Activated CD8-positive, alpha-beta memory T cell treated with anti-CD3 and anti-CD28 coated beads, Interleukin-2, amount 10 ng/mL, durations not matched to agents 7 days and 5 days (primary cell): Measurements from ENCODE around the gene GNAT2. TPM values are rescaled to one million over a fixed set of nuclear protein-coding genes. Genes with fewer than 3 reads are reported as not detected.

Source experiments
- ATAC-seq: fragments of 150-1000 bp; cut with Tn5 transposase; one replicate; pipeline ENCODE4 v1.10.0; 2021; ENCODE audit warnings: moderate library complexity
- CTCF ChIA-PET: fragments of 350-600 bp; sonication (Branson Sonifier 250); formaldehyde crosslinking; loops from one replicate; lab custom pipeline; 2021; ENCODE audit warnings: antibody characterized with exemption; lab: Charles Lee
- DNase-seq: peaks from one replicate; pipeline ENCODE4 v3.0.0-alpha.2; 2020
- H3K27ac Mint-ChIP-seq: one replicate; pipeline ENCODE4 v1.8.0; 2021; ENCODE audit warnings: mild to moderate bottlenecking, mixed read lengths
- H3K27me3 Mint-ChIP-seq: one replicate; pipeline ENCODE4 v1.8.0; 2021; ENCODE audit warnings: mixed read lengths
- H3K36me3 Mint-ChIP-seq: one replicate; pipeline ENCODE4 v1.8.0; 2021; ENCODE audit warnings: mild to moderate bottlenecking, mixed read lengths
- H3K4me1 Mint-ChIP-seq: one replicate; pipeline ENCODE4 v1.8.0; 2021; ENCODE audit warnings: mixed read lengths
- H3K4me3 Mint-ChIP-seq: one replicate; pipeline ENCODE4 v1.8.0; 2021; ENCODE audit warnings: mild to moderate bottlenecking, moderate library complexity, mixed read lengths
- H3K9me3 Mint-ChIP-seq: one replicate; pipeline ENCODE4 v1.8.0; 2022; ENCODE audit warnings: low read depth, mixed read lengths
- total RNA-seq, 2 experiments: library from RNA; stranded (reverse); gene quantifications; one replicate each; pipeline ENCODE4 v1.2.3, GENCODE V29; 2021

Gene GNAT2
- total RNA-seq, 2 experiments from 2014 or later, result not detected

DNA sequence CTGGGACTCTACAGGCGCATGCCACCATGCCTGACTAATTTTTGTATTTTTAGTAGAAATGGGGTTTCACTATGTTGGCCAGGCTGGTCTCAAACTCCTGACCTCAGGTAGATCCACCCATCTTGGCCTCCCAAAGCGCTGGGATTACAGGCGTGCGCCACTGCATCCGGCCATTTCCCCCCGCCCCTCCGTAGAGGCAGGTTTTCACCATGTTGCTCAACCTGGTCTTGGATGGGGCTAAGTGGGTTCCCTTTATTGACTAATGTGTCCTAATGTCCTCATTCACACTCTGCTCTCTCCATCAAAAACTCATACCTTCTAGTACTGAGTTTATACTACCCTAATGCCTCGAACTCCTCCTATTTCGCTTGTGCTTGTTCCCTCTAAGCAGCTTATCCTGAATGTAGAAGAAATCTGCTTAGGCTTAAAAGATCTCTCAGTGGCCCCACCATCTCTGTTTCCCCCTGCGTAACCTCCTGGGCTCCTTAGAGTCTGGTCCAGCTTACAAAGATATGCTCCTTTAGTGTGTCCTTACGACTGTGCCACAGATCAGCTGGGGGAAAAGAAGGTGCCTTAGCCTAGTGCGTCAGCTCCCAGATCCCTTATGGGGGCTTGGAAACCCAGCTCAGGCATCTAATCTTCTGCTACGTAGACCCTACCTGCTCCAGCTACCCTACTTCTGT is 8.0 kb downstream of the GNAT2 start:
- Mint-ChIP-seq H3K4me1 (peaks cover 9% of the 10 kb centered on the region), H3K4me3 (no peak overlapping the region), H3K27ac (no peak overlapping the region), H3K36me3 (no peaks in the 10 kb centered on the region), H3K27me3 (no peaks in the 10 kb centered on the region), H3K9me3 (no peaks in the 10 kb centered on the region)
- ATAC-seq (no peak), DNase-seq (no peak)
- CTCF ChIA-PET, result interaction anchor here (0.7 to 5.2 kb wide), 5 partner anchors 9 to 65 kb away, joined by 3 to 27 read pairs (median 9); no protein-coding TSS in a partner anchor

DNA sequence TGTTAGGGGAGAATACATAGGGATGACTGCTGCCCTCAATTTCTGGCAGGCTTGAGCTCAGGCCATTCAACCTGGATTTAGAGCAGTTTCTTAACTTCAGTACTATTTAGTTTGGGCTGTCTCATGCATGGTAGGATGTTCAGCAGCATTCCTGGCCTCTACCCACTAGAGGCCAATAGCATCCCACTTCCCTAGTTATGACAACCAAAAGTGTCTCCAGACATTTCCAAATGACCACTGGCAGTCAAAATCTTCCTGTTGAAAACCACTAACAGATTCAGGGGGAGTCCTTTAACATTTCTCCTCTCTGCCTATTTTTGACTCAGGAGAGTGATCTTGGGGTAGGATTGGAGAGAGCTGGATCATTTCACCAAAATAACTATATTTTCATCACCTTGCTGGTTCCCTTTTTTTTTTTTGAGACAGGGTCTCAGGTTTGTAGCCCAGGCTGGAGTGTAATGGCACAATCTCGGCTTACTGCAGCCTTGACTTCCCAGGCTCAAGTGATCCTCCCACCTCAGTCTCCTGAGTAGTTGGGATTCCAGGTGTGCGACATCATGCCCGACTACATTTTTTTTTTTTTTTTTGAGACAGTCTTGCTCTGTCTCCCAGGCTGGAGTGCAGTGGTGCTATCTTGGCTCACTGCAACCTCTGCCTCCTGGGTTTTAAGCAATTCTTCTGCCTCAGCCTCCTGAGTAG is 8.7 kb downstream of the GNAT2 start:
- peaks cover 2% of the 10 kb centered on the region for H3K4me1 Mint-ChIP-seq
- no peaks in the 10 kb centered on the region for H3K27me3 Mint-ChIP-seq
- no peak for DNase-seq
- no peak overlapping the region for H3K27ac Mint-ChIP-seq
- no peak overlapping the region for H3K4me3 Mint-ChIP-seq
- H3K9me3 Mint-ChIP-seq, result no peaks in the 10 kb centered on the region
- ATAC-seq, result no peak
- H3K36me3 Mint-ChIP-seq, result no peaks in the 10 kb centered on the region
- CTCF ChIA-PET, result interaction anchor here (1.0 to 5.2 kb wide), 3 partner anchors 26 to 59 kb away, joined by 3 to 27 read pairs (median 3); no protein-coding TSS in a partner anchor

DNA sequence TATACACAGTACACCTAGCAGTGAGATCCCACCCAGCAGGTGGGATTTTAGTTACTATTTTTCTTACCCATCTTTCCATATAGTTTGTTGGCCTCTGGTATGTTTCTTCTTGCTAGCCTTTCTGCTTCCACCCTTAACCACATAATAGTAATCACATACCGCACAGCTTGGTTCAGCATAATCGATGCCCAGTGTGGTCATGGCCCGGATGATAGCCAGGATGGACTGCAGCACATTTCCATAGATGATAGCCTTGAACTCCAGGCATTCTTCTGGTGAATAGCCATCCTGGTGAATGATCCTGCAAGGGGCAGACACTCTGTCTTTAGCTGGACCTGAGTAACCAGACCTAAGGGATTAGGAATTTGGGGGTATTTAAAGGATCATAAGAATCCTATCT is 9.5 kb downstream of the GNAT2 start:
- Mint-ChIP-seq H3K27me3 (no peaks in the 10 kb centered on the region), H3K27ac (no peak overlapping the region), H3K4me1 (no peaks in the 10 kb centered on the region), H3K4me3 (no peak overlapping the region), H3K9me3 (no peaks in the 10 kb centered on the region), H3K36me3 (no peaks in the 10 kb centered on the region)
- no peak for DNase-seq
- CTCF ChIA-PET, result interaction anchor here (1.0 to 5.2 kb wide), 2 partner anchors 30 to 58 kb away, joined by 3 to 27 read pairs; no protein-coding TSS in a partner anchor
- no peak for ATAC-seq

GRCh38 chr1:109605381-109605780 is 14.0 kb downstream of the GNAT2 start:
- CTCF ChIA-PET, result interaction anchor here (0.9 kb wide), 2 partner anchors 10 to 379 kb away, joined by 3 read pairs; partner anchors contain the start of gene AHCYL1
- H3K4me3 Mint-ChIP-seq, result no peak overlapping the region
- DNase-seq (no peak), ATAC-seq (no peak)
- H3K9me3 Mint-ChIP-seq, result no peaks in the 10 kb centered on the region
- H3K27ac Mint-ChIP-seq, result no peak overlapping the region
- H3K36me3 Mint-ChIP-seq, result no peaks in the 10 kb centered on the region
- no peaks in the 10 kb centered on the region for H3K27me3 Mint-ChIP-seq
- H3K4me1 Mint-ChIP-seq, result no peaks in the 10 kb centered on the region

GRCh38 chr1:109603229-109603628 is 16.2 kb downstream of the GNAT2 start:
- no peak overlapping the region for H3K4me3 Mint-ChIP-seq
- DNase-seq (no peak), ATAC-seq (no peak)
- H3K4me1 Mint-ChIP-seq, result no peaks in the 10 kb centered on the region
- no peaks in the 10 kb centered on the region for H3K9me3 Mint-ChIP-seq
- H3K36me3 Mint-ChIP-seq, result peaks cover 4% of the 10 kb centered on the region
- CTCF ChIA-PET, result interaction anchor here (1.8 to 2.2 kb wide), 2 partner anchors 37 to 57 kb away, joined by 5 to 6 read pairs; no protein-coding TSS in a partner anchor
- no peaks in the 10 kb centered on the region for H3K27me3 Mint-ChIP-seq
- no peak overlapping the region for H3K27ac Mint-ChIP-seq

DNA sequence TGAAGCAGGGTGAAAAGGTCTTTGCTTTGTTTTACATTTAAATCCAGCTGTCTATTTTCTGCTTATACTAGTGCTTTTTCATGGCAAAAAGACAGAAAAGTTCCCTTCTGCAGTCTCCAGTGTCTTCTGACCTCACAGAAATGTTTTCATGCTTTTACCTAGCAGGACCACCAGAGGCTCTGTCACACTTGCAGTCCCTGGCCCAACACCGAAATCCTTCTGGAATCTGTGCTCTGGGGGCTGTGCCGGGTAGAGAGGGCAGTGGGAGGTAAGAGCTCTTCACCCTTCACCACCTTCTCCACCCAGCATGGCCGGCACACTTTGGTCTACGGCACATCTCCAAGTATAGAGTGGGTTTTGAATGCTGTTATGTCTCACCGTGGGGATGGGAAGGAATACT is 20.8 kb downstream of the GNAT2 start:
- ATAC-seq (no peak), DNase-seq (no peak)
- Mint-ChIP-seq H3K36me3 (peaks cover 15% of the 10 kb centered on the region), H3K4me3 (no peak overlapping the region), H3K27ac (no peak overlapping the region), H3K27me3 (no peaks in the 10 kb centered on the region), H3K9me3 (no peaks in the 10 kb centered on the region), H3K4me1 (no peaks in the 10 kb centered on the region)
- CTCF ChIA-PET, result interaction anchor here (1.5 to 2.7 kb wide), 2 partner anchors 33 to 45 kb away, joined by 3 to 8 read pairs; no protein-coding TSS in a partner anchor

GRCh38 chr1:109598156-109598555 is 21.3 kb downstream of the GNAT2 start:
- ATAC-seq, result no peak
- Mint-ChIP-seq H3K36me3 (peaks cover 19% of the 10 kb centered on the region), H3K27me3 (no peaks in the 10 kb centered on the region)

GRCh38 chr1:109595531-109595930 is 23.9 kb downstream of the GNAT2 start:
- DNase-seq (no peak), ATAC-seq (no peak)
- no peaks in the 10 kb centered on the region for H3K4me1 Mint-ChIP-seq
- peaks cover 35% of the 10 kb centered on the region for H3K36me3 Mint-ChIP-seq
- CTCF ChIA-PET, result interaction anchor here (0.7 to 1.5 kb wide), 4 partner anchors 10 to 45 kb away, joined by 3 to 4 read pairs (median 3); no protein-coding TSS in a partner anchor
- no peak overlapping the region for H3K27ac Mint-ChIP-seq
- H3K27me3 Mint-ChIP-seq, result no peaks in the 10 kb centered on the region
- no peaks in the 10 kb centered on the region for H3K9me3 Mint-ChIP-seq
- H3K4me3 Mint-ChIP-seq, result no peak overlapping the region

More at GRCh38 chr1:109598156-109598555, 21.3 kb downstream of the GNAT2 start:
- Mint-ChIP-seq H3K4me3 (no peak overlapping the region), H3K4me1 (no peaks in the 10 kb centered on the region), H3K9me3 (no peaks in the 10 kb centered on the region), H3K27ac (no peak overlapping the region)
- no peak for DNase-seq
- CTCF ChIA-PET, result interaction anchor here (0.6 to 1.5 kb wide), 3 partner anchors 24 to 46 kb away, joined by 3 read pairs; no protein-coding TSS in a partner anchor

DNA sequence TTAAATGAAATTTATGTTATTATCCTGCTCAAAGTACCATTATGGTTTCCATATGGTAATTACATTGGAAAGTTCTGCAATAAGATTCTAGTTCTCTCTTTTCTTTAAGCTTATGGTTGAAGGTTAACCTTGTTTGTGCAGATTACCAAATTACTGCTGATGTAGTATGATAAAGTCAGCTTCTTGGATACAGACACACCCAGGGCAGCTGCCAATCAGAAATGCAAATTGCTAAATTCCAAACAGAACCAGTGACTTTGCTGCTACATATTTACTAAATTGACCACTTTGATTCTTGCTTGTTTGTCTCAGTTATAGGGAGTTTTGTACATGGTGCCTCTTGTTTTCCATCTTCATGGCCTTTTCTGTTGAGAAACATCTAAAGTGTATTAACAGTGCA is 26.5 kb downstream of the GNAT2 start:
- Mint-ChIP-seq H3K36me3 (peaks cover 45% of the 10 kb centered on the region), H3K4me1 (no peaks in the 10 kb centered on the region)
- no peak for ATAC-seq

DNA sequence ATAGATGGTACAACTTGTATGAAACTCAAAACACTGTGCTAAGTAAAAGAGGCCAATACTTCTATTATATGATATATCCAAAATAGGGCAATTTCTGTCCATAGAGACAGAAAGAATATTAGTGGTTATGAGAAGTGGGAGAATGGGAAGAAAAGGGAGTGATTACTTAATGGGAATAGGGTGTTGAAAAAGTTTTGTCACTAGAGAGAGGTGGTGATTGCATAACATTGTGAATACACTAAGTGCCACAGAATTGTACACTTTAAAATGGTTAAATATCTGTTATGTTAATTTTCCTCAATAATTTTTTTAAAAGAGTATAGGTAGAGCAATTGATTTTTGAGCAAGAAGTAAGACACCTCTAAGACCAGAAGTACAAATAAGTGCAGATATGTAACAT is 29.7 kb downstream of the GNAT2 start:
- Mint-ChIP-seq H3K27me3 (no peaks in the 10 kb centered on the region), H3K27ac (no peak overlapping the region), H3K36me3 (peaks cover 60% of the 10 kb centered on the region), H3K9me3 (no peaks in the 10 kb centered on the region), H3K4me3 (no peak overlapping the region), H3K4me1 (no peaks in the 10 kb centered on the region)
- ATAC-seq (no peak), DNase-seq (no peak)
- CTCF ChIA-PET, result interaction anchor here (1.4 kb wide), 1 partner anchor 50 kb away, joined by 4 read pairs; no protein-coding TSS in a partner anchor

More for the DNA sequence above, 26.5 kb downstream of the GNAT2 start:
- Mint-ChIP-seq H3K27me3 (no peaks in the 10 kb centered on the region), H3K27ac (no peak overlapping the region), H3K9me3 (no peaks in the 10 kb centered on the region), H3K4me3 (no peak overlapping the region)
- DNase-seq, result no peak
- CTCF ChIA-PET, result no interaction called here

GRCh38 chr1:109589177-109589576 is 30.2 kb downstream of the GNAT2 start:
- Mint-ChIP-seq H3K27me3 (no peaks in the 10 kb centered on the region), H3K4me1 (no peaks in the 10 kb centered on the region), H3K9me3 (no peaks in the 10 kb centered on the region), H3K36me3 (peaks cover 63% of the 10 kb centered on the region), H3K4me3 (no peak overlapping the region), H3K27ac (no peak overlapping the region)
- CTCF ChIA-PET, result no interaction called here
- ATAC-seq (no peak), DNase-seq (no peak)

GRCh38 chr1:109586055-109586454 is 33.4 kb downstream of the GNAT2 start:
- H3K27me3 Mint-ChIP-seq, result no peaks in the 10 kb centered on the region
- CTCF ChIA-PET, result no interaction called here
- no peak overlapping the region for H3K4me3 Mint-ChIP-seq
- peaks cover 55% of the 10 kb centered on the region for H3K36me3 Mint-ChIP-seq
- DNase-seq (no peak), ATAC-seq (no peak)
- H3K9me3 Mint-ChIP-seq, result no peaks in the 10 kb centered on the region
- H3K4me1 Mint-ChIP-seq, result no peaks in the 10 kb centered on the region
- H3K27ac Mint-ChIP-seq, result no peak overlapping the region

DNA sequence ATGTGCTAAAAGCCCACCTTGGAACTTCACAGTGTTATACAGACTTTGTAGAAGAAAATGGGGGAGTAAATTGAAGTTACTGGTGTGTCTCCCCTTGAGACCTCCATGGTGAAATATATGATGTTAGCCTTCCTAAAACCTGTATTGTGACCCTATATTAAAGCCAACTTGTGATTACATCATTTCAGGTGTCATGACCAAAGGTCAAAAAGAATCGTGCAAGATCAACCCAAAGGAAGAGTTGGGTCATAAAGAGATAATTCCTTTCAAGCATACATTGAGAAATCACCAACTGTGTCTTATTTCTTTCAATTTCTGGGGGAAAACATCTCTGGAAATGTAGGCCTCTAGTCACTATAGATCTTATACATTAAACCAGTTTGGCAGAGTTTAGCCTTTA is 34.6 kb downstream of the GNAT2 start:
- DNase-seq (no peak), ATAC-seq (no peak)
- H3K27ac Mint-ChIP-seq, result no peak overlapping the region
- peaks cover 55% of the 10 kb centered on the region for H3K36me3 Mint-ChIP-seq
- H3K27me3 Mint-ChIP-seq, result no peaks in the 10 kb centered on the region
- H3K4me1 Mint-ChIP-seq, result no peaks in the 10 kb centered on the region
- H3K9me3 Mint-ChIP-seq, result no peaks in the 10 kb centered on the region
- CTCF ChIA-PET, result no interaction called here
- no peak overlapping the region for H3K4me3 Mint-ChIP-seq
